ENCODE data around the gene SNF8.
"Not testable (repeated sequence)": the region's sequence is repeated elsewhere in the genome, so short reads cannot be mapped to it uniquely, and the experiment has no call there.

The SNF8 gene

GRCh38 chr17:48961516-48962233, 17.0 kb upstream of the SNF8 start:
- H3K36me3 Mint-ChIP-seq (ENCODE audit: low read depth), result no peaks in the 10 kb centered on the region
- H3K27me3 Mint-ChIP-seq (ENCODE audit: low read depth), result peaks cover 31% of the 10 kb centered on the region
- H3K27ac Mint-ChIP-seq, result no peak overlapping the region
- H3K4me1 Mint-ChIP-seq (ENCODE audit: low read depth), result no peaks in the 10 kb centered on the region
- DNase-seq (ENCODE audit: low spot score), result no peak
- no peaks in the 10 kb centered on the region for H3K9me3 Mint-ChIP-seq
- H3K4me3 Mint-ChIP-seq, result no peak overlapping the region

DNA sequence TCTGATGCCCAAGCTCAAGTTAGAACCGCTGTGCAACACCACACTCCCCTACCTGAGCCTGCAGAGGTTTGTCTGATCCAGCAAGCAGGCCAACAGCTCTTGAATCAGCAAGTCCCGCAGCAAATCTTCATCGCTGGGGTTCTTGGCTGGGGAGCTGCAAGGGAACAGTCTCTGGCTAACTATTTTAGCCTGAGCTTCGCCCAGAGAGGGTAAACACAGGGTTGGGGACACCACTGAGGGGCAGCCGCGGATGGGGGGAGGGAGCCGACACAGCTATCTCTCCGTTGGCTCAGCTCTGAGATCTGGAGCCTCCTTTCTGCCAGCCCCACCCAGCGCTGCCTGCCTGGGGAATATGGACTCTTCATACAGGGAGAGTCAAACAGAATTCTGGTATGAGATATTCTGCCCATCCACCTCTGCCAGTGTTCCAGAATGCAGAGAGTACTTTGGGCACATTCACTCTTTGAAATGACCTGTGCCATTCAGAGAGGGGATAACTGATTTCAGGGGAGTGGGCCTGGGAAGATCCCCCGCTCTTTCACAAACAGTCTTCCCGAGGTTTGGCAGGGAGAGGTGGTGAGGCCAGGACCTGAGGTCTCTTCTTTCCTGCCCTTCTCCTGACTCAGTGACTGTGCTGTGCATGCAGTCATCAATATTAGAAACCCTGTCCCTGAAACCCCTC, 16.3 kb upstream of the SNF8 start:
- H3K27ac Mint-ChIP-seq, result no peak overlapping the region
- no peak overlapping the region for H3K4me3 Mint-ChIP-seq
- H3K4me1 Mint-ChIP-seq (ENCODE audit: low read depth), result no peaks in the 10 kb centered on the region
- DNase-seq (ENCODE audit: low spot score), result no peak
- H3K27me3 Mint-ChIP-seq (ENCODE audit: low read depth), result peaks cover 31% of the 10 kb centered on the region
- H3K9me3 Mint-ChIP-seq, result no peaks in the 10 kb centered on the region
- no peaks in the 10 kb centered on the region for H3K36me3 Mint-ChIP-seq (ENCODE audit: low read depth)

GRCh38 chr17:48954300-48954755, 9.7 kb upstream of the SNF8 start:
- Mint-ChIP-seq H3K4me1 (ENCODE audit: low read depth) (peaks cover 3% of the 10 kb centered on the region), H3K9me3 (no peaks in the 10 kb centered on the region), H3K27me3 (ENCODE audit: low read depth) (peaks cover 5% of the 10 kb centered on the region), H3K4me3 (no peak overlapping the region), H3K27ac (no peak overlapping the region), H3K36me3 (ENCODE audit: low read depth) (no peaks in the 10 kb centered on the region)
- DNase-seq (ENCODE audit: low spot score), result no peak

GRCh38 chr17:48952904-48953303, 8.3 kb upstream of the SNF8 start:
- Mint-ChIP-seq H3K4me3 (no peak overlapping the region), H3K27me3 (ENCODE audit: low read depth) (peaks cover 2% of the 10 kb centered on the region), H3K36me3 (ENCODE audit: low read depth) (no peaks in the 10 kb centered on the region), H3K4me1 (ENCODE audit: low read depth) (peaks cover 3% of the 10 kb centered on the region), H3K9me3 (no peaks in the 10 kb centered on the region), H3K27ac (no peak overlapping the region)
- DNase-seq (ENCODE audit: low spot score), result no peak

DNA sequence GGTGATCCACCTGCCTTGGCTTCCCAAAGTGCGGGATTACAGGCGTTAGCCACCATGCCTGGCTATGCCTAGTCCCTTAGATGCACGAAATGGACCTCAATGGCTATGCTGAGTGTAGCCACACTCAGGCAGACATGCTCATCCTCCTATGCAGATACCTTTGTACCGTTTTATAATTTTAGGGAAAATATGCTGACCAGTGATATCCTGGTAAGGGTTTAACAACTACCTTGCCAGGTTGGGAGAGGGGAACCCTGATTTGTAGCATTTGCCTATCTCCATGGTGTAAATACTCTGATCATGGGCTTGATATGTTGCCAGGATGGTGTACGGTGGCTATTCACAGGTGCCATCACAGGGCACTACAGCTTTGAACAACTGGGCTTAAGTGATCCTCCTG, 6.9 kb upstream of the SNF8 start:
- H3K27ac Mint-ChIP-seq, result no peak overlapping the region
- H3K4me3 Mint-ChIP-seq, result no peak overlapping the region
- H3K9me3 Mint-ChIP-seq, result no peaks in the 10 kb centered on the region
- H3K36me3 Mint-ChIP-seq (ENCODE audit: low read depth), result no peaks in the 10 kb centered on the region
- H3K27me3 Mint-ChIP-seq (ENCODE audit: low read depth), result peaks cover 2% of the 10 kb centered on the region
- DNase-seq (ENCODE audit: low spot score), result no peak
- peaks cover 3% of the 10 kb centered on the region for H3K4me1 Mint-ChIP-seq (ENCODE audit: low read depth)

DNA sequence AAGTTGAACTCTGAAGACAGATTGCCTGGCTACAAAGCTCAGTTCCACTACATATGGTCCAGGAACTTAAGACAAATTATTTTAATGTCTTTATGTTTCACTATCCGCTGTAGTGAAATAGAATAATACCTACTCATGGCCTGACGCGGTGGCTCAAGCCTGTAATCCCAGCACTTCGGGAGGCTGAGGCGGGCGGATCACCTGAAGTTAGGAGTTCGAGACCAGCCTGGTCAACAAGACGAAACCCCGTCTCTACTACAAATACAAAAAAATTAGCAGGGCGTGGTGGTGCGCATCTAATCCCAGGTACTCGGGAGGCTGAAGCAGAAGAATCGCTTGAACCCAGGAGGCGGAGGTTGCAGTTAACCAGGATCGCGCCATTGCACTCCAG, 614 bp upstream of the SNF8 start:
- Mint-ChIP-seq H3K27ac (peak overlapping the region; percentile 95), H3K4me3 (peak overlapping the region; percentile 100), H3K36me3 (ENCODE audit: low read depth) (peaks cover 10% of the 10 kb centered on the region), H3K4me1 (ENCODE audit: low read depth) (peaks cover 12% of the 10 kb centered on the region)
- not testable (repeated sequence) for H3K27me3 Mint-ChIP-seq (ENCODE audit: low read depth); H3K9me3 Mint-ChIP-seq; DNase-seq (ENCODE audit: low spot score)

- H3K4me1 Mint-ChIP-seq (ENCODE audit: low read depth), result no peaks in the 10 kb centered on the region
These were observed 11.6 kb downstream of the SNF8 start for GRCh38 chr17:48933035-48933434.

GRCh38 chr17:48930435-48930873, 14.2 kb downstream of the SNF8 start:
- no peaks in the 10 kb centered on the region for H3K9me3 Mint-ChIP-seq
- no peaks in the 10 kb centered on the region for H3K27me3 Mint-ChIP-seq (ENCODE audit: low read depth)
- no peak for DNase-seq (ENCODE audit: low spot score)
- peaks cover 71% of the 10 kb centered on the region for H3K36me3 Mint-ChIP-seq (ENCODE audit: low read depth)
- no peak overlapping the region for H3K4me3 Mint-ChIP-seq
- no peak overlapping the region for H3K27ac Mint-ChIP-seq
- H3K4me1 Mint-ChIP-seq (ENCODE audit: low read depth), result no peaks in the 10 kb centered on the region

More at GRCh38 chr17:48933035-48933434, 11.6 kb downstream of the SNF8 start:
- Mint-ChIP-seq H3K36me3 (ENCODE audit: low read depth) (peaks cover 66% of the 10 kb centered on the region), H3K9me3 (no peaks in the 10 kb centered on the region), H3K4me3 (no peak overlapping the region), H3K27ac (no peak overlapping the region), H3K27me3 (ENCODE audit: low read depth) (no peaks in the 10 kb centered on the region)
- DNase-seq (ENCODE audit: low spot score), result no peak

GRCh38 chr17:48929812-48930165, 14.9 kb downstream of the SNF8 start:
- H3K4me3 Mint-ChIP-seq, result no peak overlapping the region
- DNase-seq (ENCODE audit: low spot score), result no peak
- no peaks in the 10 kb centered on the region for H3K27me3 Mint-ChIP-seq (ENCODE audit: low read depth)
- no peak overlapping the region for H3K27ac Mint-ChIP-seq
- no peaks in the 10 kb centered on the region for H3K4me1 Mint-ChIP-seq (ENCODE audit: low read depth)
- H3K9me3 Mint-ChIP-seq, result no peaks in the 10 kb centered on the region
- H3K36me3 Mint-ChIP-seq (ENCODE audit: low read depth), result peaks cover 71% of the 10 kb centered on the region

DNA sequence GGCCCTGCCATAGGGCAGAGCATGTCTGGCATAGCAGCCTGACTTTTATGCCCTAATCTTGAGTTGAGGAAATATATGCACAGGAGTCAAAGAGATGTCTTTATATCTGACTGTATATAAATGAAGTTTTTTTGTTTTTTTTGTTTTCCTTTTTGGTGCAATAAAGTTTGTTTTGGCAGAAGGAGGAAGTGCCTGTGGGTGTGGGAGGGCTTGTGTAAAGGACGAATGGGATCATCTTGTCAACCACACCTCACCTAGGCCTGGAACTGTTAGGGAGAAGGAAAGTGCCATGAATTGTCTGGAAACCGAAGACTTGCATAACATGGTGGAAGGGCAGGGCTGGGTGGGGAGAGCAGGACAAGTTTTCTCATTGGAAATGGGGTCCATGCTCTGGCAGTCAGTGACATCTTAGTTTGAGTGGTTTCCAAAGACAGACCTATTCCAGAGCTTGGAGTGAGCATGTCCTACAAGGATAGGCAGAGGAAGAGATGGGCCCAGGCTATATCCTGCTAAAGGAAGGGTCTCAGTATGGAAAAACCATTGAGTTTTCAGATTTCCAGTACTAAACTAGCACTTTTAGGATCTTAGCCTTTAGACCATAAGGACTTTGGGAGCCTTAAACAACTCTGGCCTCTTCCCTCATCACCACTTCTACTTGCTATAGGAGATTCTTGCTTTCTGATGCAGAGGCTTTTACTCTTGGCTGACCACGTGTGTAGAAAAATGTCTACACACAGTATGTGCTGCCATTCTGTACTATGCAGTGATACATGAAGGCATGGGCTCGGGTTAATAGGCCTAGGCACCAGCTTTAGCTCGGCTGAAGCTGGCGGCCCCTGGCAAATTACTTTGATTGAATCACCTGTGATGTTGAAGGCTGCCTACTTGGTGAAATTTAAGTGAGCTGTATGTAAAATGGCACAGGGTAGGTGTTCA, 15.5 kb downstream of the SNF8 start:
- no peaks in the 10 kb centered on the region for H3K4me1 Mint-ChIP-seq (ENCODE audit: low read depth)
- H3K27me3 Mint-ChIP-seq (ENCODE audit: low read depth), result no peaks in the 10 kb centered on the region
- H3K9me3 Mint-ChIP-seq, result no peaks in the 10 kb centered on the region
- no peak for DNase-seq (ENCODE audit: low spot score)
- peaks cover 68% of the 10 kb centered on the region for H3K36me3 Mint-ChIP-seq (ENCODE audit: low read depth)
- no peak overlapping the region for H3K27ac Mint-ChIP-seq
- no peak overlapping the region for H3K4me3 Mint-ChIP-seq

DNA sequence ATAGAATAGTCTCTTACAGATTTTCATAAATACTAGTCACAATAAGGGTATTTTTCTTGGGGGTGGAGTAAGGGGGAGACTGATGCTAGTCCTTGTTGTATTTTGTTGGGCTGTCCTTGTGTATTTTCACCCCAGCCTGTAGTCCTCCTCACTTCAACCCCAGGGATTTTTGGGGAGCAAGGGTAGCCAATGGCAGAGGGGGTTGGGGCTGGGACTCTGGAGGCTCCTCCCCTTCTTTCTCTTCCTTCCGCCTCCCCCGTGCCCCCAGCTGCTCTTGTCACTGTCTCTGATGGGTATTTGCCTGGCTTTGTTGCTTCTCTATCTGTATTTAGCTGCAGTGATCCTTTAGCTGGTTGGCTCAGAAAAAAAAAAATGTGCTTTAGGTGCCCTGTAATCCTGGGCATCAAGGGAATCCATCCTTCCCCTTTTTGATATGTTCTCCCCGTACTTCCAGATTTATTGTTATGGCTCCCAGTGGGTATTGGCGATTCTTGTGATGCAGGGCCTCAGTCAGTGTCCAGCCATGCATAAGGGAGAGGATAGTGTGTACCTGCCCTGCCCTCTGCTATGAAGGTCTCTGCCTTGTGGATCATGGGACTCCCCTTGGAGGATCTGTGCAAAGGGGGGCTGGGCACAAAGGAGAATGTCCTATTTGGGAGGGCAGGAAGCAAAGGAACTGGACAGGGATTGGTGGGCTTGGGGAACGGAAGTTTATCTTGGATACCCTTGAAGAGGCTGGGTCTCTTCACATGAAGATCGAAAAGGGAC, 16.5 kb downstream of the SNF8 start:
- Mint-ChIP-seq H3K4me1 (ENCODE audit: low read depth) (no peaks in the 10 kb centered on the region), H3K4me3 (no peak overlapping the region), H3K27ac (no peak overlapping the region), H3K27me3 (ENCODE audit: low read depth) (no peaks in the 10 kb centered on the region), H3K36me3 (ENCODE audit: low read depth) (peaks cover 62% of the 10 kb centered on the region), H3K9me3 (no peaks in the 10 kb centered on the region)
- DNase-seq (ENCODE audit: low spot score), result no peak

GRCh38 chr17:48925991-48926342, 18.7 kb downstream of the SNF8 start:
- DNase-seq (ENCODE audit: low spot score), result no peak
- H3K4me3 Mint-ChIP-seq, result no peak overlapping the region
- H3K4me1 Mint-ChIP-seq (ENCODE audit: low read depth), result no peaks in the 10 kb centered on the region
- no peaks in the 10 kb centered on the region for H3K27me3 Mint-ChIP-seq (ENCODE audit: low read depth)
- peaks cover 59% of the 10 kb centered on the region for H3K36me3 Mint-ChIP-seq (ENCODE audit: low read depth)
- no peak overlapping the region for H3K27ac Mint-ChIP-seq
- no peaks in the 10 kb centered on the region for H3K9me3 Mint-ChIP-seq

DNA sequence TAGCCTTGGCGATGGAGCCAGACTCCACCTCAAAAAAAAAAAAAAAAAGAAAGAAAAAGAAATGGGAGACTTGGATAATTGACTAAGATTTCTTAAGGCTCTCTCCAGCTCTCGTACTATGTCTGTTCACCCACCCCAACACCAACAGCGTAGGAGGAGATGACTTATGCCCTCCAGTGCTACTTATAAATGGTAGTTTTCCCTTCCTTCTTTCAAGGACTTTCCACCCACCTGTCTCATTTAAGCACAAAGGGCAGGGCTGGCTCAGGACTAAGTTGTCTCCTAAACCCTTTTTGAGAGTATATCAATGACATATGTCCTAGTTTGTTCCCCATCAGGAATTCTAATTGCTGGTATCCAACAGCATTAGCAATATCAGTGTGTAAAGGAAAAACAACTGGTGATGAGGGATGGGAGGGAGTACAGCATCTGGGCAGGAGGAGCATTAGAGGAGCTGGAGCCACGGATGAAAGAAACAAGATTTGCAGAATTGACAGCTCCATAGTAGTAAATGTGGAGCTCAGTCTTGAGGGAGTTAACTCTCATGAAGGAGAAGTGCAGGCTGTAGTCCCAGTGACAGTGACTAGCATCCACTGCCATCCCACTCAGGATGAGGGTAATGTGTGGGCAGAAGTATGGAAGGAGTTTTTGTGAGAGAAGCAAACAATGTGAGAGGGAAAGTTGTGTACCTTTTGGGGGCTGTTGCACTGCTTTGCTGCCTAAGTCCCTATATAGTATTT, 19.2 kb downstream of the SNF8 start:
- H3K27me3 Mint-ChIP-seq (ENCODE audit: low read depth), result no peaks in the 10 kb centered on the region
- peaks cover 57% of the 10 kb centered on the region for H3K36me3 Mint-ChIP-seq (ENCODE audit: low read depth)
- no peaks in the 10 kb centered on the region for H3K4me1 Mint-ChIP-seq (ENCODE audit: low read depth)
- H3K27ac Mint-ChIP-seq, result peak overlapping the region; percentile 38
- H3K4me3 Mint-ChIP-seq, result no peak overlapping the region
- no peak for DNase-seq (ENCODE audit: low spot score)
- H3K9me3 Mint-ChIP-seq, result no peaks in the 10 kb centered on the region
